Muscle layer of duodenum (tissue), 2 donors: ENCODE measurements around the gene HOXB3.

Experiments
- H3K27ac ChIP-seq: one replicate; pipeline ENCODE4 v1.7.0; 2013; ENCODE audit warnings: mild to moderate bottlenecking, low read length
- H3K27me3 ChIP-seq: one replicate; pipeline ENCODE4 v1.7.0; 2013; ENCODE audit warnings: low read depth, mild to moderate bottlenecking, control low read depth, low read length
- H3K36me3 ChIP-seq, 2 donors: one replicate each; pipeline ENCODE4 v1.7.0; 2013; ENCODE audit warnings: low read length in 2 of 2, control low read depth in 1 of 2, mild to moderate bottlenecking in 1 of 2; ENCODE audit not compliant: insufficient read depth in 2 of 2, control insufficient read depth in 1 of 2
- H3K4me1 ChIP-seq, 2 donors: one replicate each; pipeline ENCODE4 v1.7.0; 2013; ENCODE audit warnings: low read length in 2 of 2, mild to moderate bottlenecking in 2 of 2, control low read depth in 1 of 2, moderate library complexity in 1 of 2; ENCODE audit not compliant: insufficient read depth in 2 of 2, control insufficient read depth in 1 of 2
- H3K4me3 ChIP-seq, 2 donors: one replicate each; pipeline ENCODE4 v1.7.0; 2013; ENCODE audit warnings: low read length in 2 of 2, low read depth in 1 of 2, mild to moderate bottlenecking in 1 of 2
- H3K9me3 ChIP-seq, 2 donors: one replicate each; pipeline ENCODE4 v1.7.0; 2013; ENCODE audit warnings: low read length in 2 of 2, control low read depth in 1 of 2, mild to moderate bottlenecking in 1 of 2; ENCODE audit not compliant: control insufficient read depth in 1 of 2
- donor health status: healthy.

HOXB3 gene

DNA sequence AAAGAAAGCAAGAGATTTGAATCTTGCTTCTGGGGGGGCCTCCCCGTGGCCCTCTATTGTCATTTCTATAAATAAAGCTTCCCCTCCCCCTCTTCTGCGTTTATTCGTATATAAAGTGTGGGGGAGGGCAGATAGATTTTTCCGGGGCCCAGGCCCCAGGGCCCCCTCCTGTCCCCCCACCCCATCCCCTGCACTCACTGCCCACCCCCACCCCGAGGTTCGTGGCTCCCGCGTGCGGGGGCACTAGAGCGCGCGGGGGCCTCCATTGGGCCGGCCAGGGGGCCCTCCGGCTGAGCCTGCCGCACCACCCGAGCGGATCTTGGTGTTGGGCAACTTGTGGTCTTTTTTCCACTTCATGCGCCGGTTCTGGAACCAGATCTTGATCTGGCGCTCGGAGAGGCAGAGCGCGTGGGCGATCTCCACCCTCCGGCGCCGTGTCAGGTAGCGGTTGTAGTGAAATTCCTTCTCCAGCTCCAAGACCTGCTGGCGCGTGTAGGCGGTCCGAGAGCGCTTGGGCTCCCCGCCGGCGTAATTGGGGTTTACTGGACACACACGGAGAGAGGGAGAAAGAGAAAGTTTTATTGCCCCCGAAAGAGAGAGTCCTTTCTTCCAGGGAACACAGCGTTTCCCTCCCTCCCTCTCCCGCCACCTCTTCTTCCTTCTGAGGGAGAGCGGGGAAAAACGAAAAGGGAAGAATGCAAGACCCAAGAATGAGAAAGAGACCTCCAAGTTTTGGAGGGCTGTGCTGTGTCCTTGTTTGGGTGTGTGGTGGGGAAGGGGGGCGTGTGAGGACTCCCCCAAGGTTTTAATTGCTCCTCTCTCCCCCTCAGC, 13.3 kb downstream of the HOXB3 start:
- peak overlapping the region; percentile 83 for H3K27ac ChIP-seq
- H3K4me1 ChIP-seq, result peaks cover 5 to 34% of the 10 kb centered on the region in 2 donors
- peaks cover 9% of the 10 kb centered on the region for H3K27me3 ChIP-seq
- peak overlapping the region; percentile 58 to 72 for H3K4me3 ChIP-seq
- H3K36me3 ChIP-seq, result no peaks in the 10 kb centered on the region
- H3K9me3 ChIP-seq, result no peaks in the 10 kb centered on the region

DNA sequence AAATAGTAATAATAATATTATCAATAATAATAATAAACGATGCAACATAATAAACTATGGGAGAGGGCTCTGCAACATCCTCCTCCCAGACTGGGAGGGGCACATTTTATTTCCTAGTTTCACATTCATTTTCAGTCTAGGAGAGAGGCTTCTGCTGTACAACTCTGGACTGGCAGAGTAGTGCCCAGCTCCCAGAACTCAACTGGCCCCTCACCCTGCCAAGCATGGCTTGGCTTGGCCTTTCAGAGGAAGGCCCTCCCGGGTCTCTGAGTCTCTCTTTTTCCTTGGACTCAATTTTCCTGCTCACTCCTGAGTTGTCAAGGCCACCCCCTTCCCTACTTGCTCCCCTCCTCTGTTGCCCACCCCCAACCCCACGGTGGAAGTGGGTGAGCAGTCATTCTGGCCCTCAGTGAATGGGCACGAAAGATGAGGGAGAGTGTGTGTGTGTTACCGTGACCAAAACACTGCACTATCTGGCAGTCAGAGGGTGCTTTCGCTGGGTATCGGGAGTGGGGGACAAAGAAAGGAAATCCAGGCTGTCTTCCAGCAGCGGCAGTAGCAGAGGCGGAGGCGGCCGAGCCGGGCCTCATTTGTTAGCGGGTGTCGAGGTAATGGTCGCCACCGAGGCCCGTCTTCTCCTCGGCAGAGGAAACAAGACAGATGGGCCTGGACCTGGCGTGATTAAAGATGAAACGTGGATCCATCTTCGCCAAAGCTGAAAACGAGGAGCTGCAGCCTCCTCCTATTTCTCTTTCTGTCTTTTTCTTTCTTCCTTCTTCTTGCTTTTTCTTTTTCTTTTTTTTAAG, 14.2 kb downstream of the HOXB3 start:
- Histone ChIP-seq H3K27ac (peak overlapping the region; percentile 78), H3K4me3 (peak overlapping the region; percentile 10 to 72), H3K27me3 (peaks cover 5% of the 10 kb centered on the region), H3K4me1 (peaks cover 5 to 34% of the 10 kb centered on the region in 2 donors), H3K9me3 (no peaks in the 10 kb centered on the region), H3K36me3 (no peaks in the 10 kb centered on the region)

DNA sequence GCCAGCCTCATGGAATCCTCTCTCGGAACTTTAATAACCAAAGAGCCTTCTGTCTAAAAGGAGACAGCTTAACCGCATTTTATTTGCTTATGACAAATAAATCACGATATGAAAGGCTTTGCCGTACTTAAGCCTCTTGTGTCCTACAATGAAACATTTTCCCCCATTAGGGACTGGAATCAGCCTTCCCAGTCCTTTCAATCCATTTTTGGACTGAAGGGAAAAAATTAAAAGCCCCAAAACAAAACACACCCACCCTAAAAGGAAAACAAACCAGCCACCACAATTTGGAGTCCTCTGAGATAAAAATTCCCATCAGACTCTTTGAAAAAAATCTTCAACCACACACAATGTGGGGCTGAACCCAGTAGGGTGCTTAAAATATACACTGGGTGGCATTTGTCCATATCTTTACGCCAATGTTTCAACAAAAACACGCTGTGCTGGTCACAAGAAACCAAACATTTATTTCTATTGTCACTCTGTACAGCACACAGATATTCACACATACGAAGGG, 14.9 kb downstream of the HOXB3 start:
- Histone ChIP-seq H3K4me3 (peak overlapping the region; percentile 55 to 62), H3K27me3 (no peaks in the 10 kb centered on the region), H3K27ac (peak overlapping the region; percentile 90), H3K9me3 (no peaks in the 10 kb centered on the region), H3K4me1 (peaks cover 5 to 37% of the 10 kb centered on the region in 2 donors), H3K36me3 (no peaks in the 10 kb centered on the region)

DNA sequence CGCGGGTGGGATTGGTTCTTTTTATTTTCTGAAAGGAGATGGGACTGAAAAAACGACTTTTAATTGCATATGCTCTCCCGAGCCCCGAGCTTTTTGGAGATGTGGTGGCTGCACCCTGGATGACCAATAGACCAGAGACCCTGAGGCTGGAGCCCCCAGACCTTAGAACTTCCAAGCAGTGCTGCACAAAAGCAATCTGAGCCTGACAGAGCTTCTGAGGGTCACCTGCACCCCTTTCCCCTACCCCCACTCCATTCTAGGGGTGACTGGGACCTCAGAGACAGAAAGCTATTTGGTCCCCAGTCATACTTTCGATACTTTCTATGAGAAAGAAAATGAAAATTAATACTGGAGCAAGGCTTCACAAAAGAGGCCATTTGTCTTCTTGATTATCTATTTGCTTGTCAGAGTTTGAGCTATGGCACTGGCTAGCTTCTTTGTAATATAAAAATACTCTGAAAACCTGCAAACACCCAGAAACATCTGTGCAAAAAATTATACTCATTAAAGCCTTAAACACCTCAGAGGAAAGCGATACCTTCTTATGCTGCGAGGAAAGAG, 15.5 kb downstream of the HOXB3 start:
- H3K9me3 ChIP-seq, result no peaks in the 10 kb centered on the region
- H3K27ac ChIP-seq, result peak overlapping the region; percentile 90
- peak overlapping the region; percentile 55 to 62 for H3K4me3 ChIP-seq
- no peaks in the 10 kb centered on the region for H3K36me3 ChIP-seq
- no peaks in the 10 kb centered on the region for H3K27me3 ChIP-seq
- H3K4me1 ChIP-seq, result peaks cover 7 to 42% of the 10 kb centered on the region in 2 donors

DNA sequence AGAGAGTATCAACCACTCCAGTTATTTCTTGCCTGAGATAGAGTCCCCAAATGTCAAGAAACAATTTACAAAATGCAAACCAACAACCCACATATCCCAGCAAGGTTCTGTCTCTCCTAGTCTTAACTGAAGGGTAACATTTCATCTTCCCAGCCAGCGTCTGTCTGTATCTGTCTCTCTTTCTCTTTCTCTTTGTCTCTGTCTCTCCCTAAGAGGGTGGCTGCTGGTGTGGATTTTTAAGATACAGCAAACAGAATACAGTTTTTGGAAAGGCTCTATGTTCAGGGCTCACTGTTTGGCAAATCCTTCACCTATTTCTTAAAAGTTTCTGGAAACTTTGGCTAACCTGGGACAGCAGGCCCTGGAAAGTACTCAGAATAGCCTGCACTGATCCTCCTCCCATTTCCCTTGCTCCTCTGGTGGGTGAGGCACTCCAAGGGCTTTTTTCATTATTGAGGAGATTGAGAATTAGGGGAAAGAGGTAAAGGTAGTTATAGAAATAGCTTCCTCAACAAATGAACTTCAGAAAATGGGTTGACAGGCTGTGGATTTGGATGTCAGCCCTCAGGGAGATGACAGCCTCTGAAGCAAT, 18.1 kb downstream of the HOXB3 start:
- Histone ChIP-seq H3K27me3 (peaks cover 12% of the 10 kb centered on the region), H3K4me1 (peaks cover 14 to 67% of the 10 kb centered on the region in 2 donors), H3K27ac (peak overlapping the region; percentile 90), H3K4me3 (peak overlapping the region; percentile 55 to 62), H3K9me3 (no peaks in the 10 kb centered on the region), H3K36me3 (no peaks in the 10 kb centered on the region)

DNA sequence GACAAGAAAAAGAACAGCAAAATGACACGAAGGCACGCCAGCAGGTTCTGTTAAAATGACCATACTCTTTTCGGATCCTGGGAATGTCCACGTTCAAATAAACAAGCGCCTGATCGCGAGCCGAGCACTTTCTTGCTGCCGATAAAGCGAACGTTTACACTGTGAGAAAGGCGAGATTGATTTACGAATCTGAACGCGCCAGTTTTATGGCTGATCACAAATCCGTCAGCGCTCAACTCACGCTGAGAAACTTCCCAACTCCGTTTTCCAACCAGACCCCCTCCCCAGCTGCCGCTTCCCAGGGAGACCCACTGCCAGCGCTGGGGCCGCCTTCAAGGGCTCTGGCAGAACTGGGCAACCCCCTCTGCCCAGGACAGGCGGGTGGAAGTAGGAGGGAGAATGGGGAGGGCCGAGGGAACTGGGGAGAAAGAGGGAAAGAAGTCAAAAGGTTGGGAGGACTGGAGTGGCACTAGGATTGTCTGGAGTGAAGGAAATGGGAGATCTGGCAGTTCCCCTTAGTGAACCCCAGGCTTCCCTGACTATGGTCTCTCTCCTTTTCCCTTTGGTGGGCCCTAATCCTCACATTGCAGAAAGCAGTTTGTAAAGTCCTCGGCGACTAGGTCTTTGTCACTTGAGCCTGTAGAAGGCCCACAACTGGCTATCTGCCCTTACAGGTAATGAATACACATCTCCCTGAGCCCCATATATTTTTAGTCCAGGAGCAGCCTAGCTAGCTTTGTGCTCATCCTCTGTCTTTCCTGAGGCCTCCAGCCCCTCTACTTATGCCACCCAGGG, 18.8 kb downstream of the HOXB3 start:
- peak overlapping the region; percentile 90 for H3K27ac ChIP-seq

DNA sequence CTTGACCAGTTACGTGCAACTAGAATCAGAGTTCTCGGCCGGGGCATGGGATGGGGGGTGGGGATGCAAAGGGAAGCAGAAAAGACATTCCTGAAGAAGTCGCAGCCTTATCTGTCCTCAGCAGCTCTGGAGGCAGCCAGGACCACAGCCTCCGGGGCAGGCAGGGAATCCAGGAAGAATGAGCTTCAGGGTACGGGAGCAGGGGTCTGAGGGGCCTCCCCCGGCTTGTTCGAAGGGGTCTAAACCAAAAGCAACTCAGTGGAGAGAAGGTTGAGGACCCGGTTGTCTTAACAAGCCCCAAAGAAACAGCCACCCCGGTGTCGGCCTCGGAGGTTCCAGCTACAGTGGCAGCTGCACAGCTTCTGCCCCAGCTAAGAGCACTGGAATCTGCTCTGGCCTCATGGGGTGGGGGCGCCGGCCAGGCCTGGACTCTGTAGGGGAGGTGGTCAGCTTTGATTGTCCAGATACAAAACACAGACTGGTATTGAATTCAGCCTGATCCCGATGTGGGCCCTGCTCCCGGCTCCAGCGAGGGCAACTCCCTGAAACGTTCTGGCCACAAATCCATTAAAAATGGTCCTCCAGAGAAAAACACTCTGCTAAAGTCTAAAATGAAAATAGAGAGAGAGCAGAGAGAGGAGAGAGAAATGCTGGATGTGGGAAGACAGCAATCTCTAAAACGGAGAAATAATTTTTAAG, 19.6 kb downstream of the HOXB3 start:
- Histone ChIP-seq H3K36me3 (no peaks in the 10 kb centered on the region), H3K27me3 (peaks cover 19% of the 10 kb centered on the region), H3K9me3 (no peaks in the 10 kb centered on the region), H3K27ac (peak overlapping the region; percentile 90), H3K4me3 (peak overlapping the region; percentile 55 to 62), H3K4me1 (peaks cover 23 to 76% of the 10 kb centered on the region in 2 donors)

More for the DNA sequence above, 18.8 kb downstream of the HOXB3 start:
- Histone ChIP-seq H3K4me1 (peaks cover 15 to 74% of the 10 kb centered on the region in 2 donors), H3K27me3 (peaks cover 12% of the 10 kb centered on the region), H3K9me3 (no peaks in the 10 kb centered on the region), H3K4me3 (peak overlapping the region; percentile 55 to 62), H3K36me3 (no peaks in the 10 kb centered on the region)

GRCh38 chr17:48569674-48570324, 20.2 kb downstream of the HOXB3 start:
- peak overlapping the region; percentile 90 for H3K27ac ChIP-seq
- H3K4me3 ChIP-seq, result peak overlapping the region; percentile 55 to 62
- peaks cover 24% of the 10 kb centered on the region for H3K27me3 ChIP-seq
- H3K9me3 ChIP-seq, result no peaks in the 10 kb centered on the region
- H3K36me3 ChIP-seq, result no peaks in the 10 kb centered on the region
- peaks cover 28 to 74% of the 10 kb centered on the region in 2 donors for H3K4me1 ChIP-seq

- Histone ChIP-seq H3K27ac (peak overlapping the region; percentile 90), H3K4me1 (peaks cover 25 to 68% of the 10 kb centered on the region in 2 donors), H3K27me3 (peaks cover 24% of the 10 kb centered on the region), H3K36me3 (no peaks in the 10 kb centered on the region), H3K4me3 (peak overlapping the region; percentile 51 to 55), H3K9me3 (no peaks in the 10 kb centered on the region)
Measured at GRCh38 chr17:48569240-48569582, 20.8 kb downstream of the HOXB3 start.
